ENCODE data around the gene RHOT2.

GRCh38 chr16:678209-678857 is 10.4 kb downstream of the RHOT2 start:
- TF ChIP-seq POLR2AphosphoS5 (IDR thresholded peaks at IDR 0.05) (no peak), CTCF (IDR thresholded peaks at IDR 0.05) (no peak)
